OCI-LY7 (cell line): ENCODE measurements around the gene ARHGEF16.

Source experiments
- CTCF ChIP-seq: fragments of 200-600 bp; sonication (generic); conservative IDR thresholded peaks from 2 replicates; pipeline ENCODE4 v1.5.1; 2014; ENCODE audit warnings: mild to moderate bottlenecking, antibody characterized with exemption, low read length, moderate library complexity, mixed read lengths
- EZH2phosphoT487 ChIP-seq: fragments of 200-600 bp; sonication (generic); IDR thresholded peaks from 2 replicates; pipeline ENCODE4 v1.6.1; 2018; ENCODE audit warnings: low read depth, borderline replicate concordance, mild to moderate bottlenecking, mixed run types, antibody characterized with exemption, low read length, moderate library complexity, mixed read lengths

- TF ChIP-seq EZH2phosphoT487, result no peak
- peak; percentile 82 for TF ChIP-seq CTCF
Observed at GRCh38 chr1:3417082-3417739, 37.3 kb upstream of the ARHGEF16 start.
